HL-60/S4 treated with phorbol 12-myristate 13-acetate at 8.2 ng/mL for 4 days and 3 days (cell line): ENCODE results near the gene SYNJ1.
"Not testable (repeated sequence)": the region's sequence is repeated elsewhere in the genome, so short reads cannot be mapped to it uniquely, and the experiment has no call there.

Source experiments
- in situ Hi-C: fragments of 300-500 bp; cut with MboI; formaldehyde crosslinking; loops from 2 replicates; pipeline ENCODE4 v1.15.0; 2022; ENCODE audit warnings: low sequenced_read_pairs

Gene SYNJ1

GRCh38 chr21:32727687-32728455 is at the start of gene SYNJ1:
Gene SYNJ1 (minus strand): TSS chr21:32728013. CDS start chr21:32726895, 1,118 bp downstream.
- in situ Hi-C loops = no loop called here

- in situ Hi-C loops = no loop called here
Measured at GRCh38 chr21:32777269-32777668, 49.5 kb upstream of the SYNJ1 start.

GRCh38 chr21:32776743-32777142 is 48.9 kb upstream of the SYNJ1 start:
- in situ Hi-C loops = no loop called here

- in situ Hi-C loops = not testable (repeated sequence)
Measured at GRCh38 chr21:32773048-32773344, 45.2 kb upstream of the SYNJ1 start.

- in situ Hi-C loops = no loop called here
Measured at GRCh38 chr21:32772281-32773047, 44.7 kb upstream of the SYNJ1 start.

GRCh38 chr21:32770871-32771523 is 43.2 kb upstream of the SYNJ1 start:
- in situ Hi-C loops = no loop called here

GRCh38 chr21:32768530-32768929 is 40.7 kb upstream of the SYNJ1 start:
- in situ Hi-C loops = no loop called here

- in situ Hi-C loops = no loop called here
Measured at GRCh38 chr21:32765058-32765457, 37.2 kb upstream of the SYNJ1 start.

GRCh38 chr21:32764186-32764585 is 36.4 kb upstream of the SYNJ1 start:
- in situ Hi-C loops = no loop called here

- in situ Hi-C loops = no loop called here
Measured at GRCh38 chr21:32757804-32758203, 30.0 kb upstream of the SYNJ1 start.

- in situ Hi-C loops = no loop called here
Measured at GRCh38 chr21:32756096-32756495, 28.3 kb upstream of the SYNJ1 start.

GRCh38 chr21:32753818-32754585 is 26.2 kb upstream of the SYNJ1 start:
- in situ Hi-C loops = no loop called here

GRCh38 chr21:32750405-32750804 is 22.6 kb upstream of the SYNJ1 start:
- in situ Hi-C loops = no loop called here

GRCh38 chr21:32749662-32750061 is 21.8 kb upstream of the SYNJ1 start:
- in situ Hi-C loops = no loop called here

GRCh38 chr21:32748529-32748928 is 20.7 kb upstream of the SYNJ1 start:
- in situ Hi-C loops = no loop called here

GRCh38 chr21:32747396-32747795 is 19.6 kb upstream of the SYNJ1 start:
- in situ Hi-C loops = no loop called here

GRCh38 chr21:32746711-32747110 is 18.9 kb upstream of the SYNJ1 start:
- in situ Hi-C loops = not testable (repeated sequence)

GRCh38 chr21:32742396-32742795 is 14.6 kb upstream of the SYNJ1 start:
- in situ Hi-C loops = no loop called here

- in situ Hi-C loops = no loop called here
Measured at GRCh38 chr21:32741336-32741735, 13.5 kb upstream of the SYNJ1 start.

GRCh38 chr21:32739946-32740345 is 12.1 kb upstream of the SYNJ1 start:
- in situ Hi-C loops = no loop called here

- in situ Hi-C loops = not testable (repeated sequence)
Measured at GRCh38 chr21:32736083-32736482, 8.3 kb upstream of the SYNJ1 start.
